GM23338 (cell line): ENCODE results near the gene PCNT.

Experiments
- CREB1 ChIP-seq: fragments of 250-450 bp; sonication (Bioruptor Pico); IDR thresholded peaks from 2 replicates; pipeline ENCODE4 v1.5.0; 2020; ENCODE audit warnings: low read depth, mild to moderate bottlenecking, moderate library complexity
- ETS1 ChIP-seq: IDR thresholded peaks from 2 replicates; pipeline ENCODE4 v1.6.1; 2016; ENCODE audit warnings: antibody characterized with exemption
- EZH2 ChIP-seq: fragments of 200-600 bp; sonication (generic); IDR thresholded peaks from one replicate; pipeline ENCODE4 v1.8.0; 2017; ENCODE audit warnings: antibody characterized with exemption, mild to moderate bottlenecking, low read depth; ENCODE audit not compliant: unreplicated experiment
- EZH2phosphoT487 ChIP-seq: fragments of 200-600 bp; sonication (generic); IDR thresholded peaks from one replicate; pipeline ENCODE4 v1.8.1; 2018; ENCODE audit warnings: antibody characterized with exemption; ENCODE audit not compliant: unreplicated experiment
- JUNB ChIP-seq: IDR thresholded peaks from one replicate; pipeline ENCODE4 v1.6.1; 2016; ENCODE audit warnings: antibody characterized with exemption; ENCODE audit not compliant: unreplicated experiment
- POLR2AphosphoS5 ChIP-seq: IDR thresholded peaks from 2 replicates; pipeline ENCODE4 v1.6.1; 2016; ENCODE audit warnings: antibody characterized with exemption, low read depth
- TF ChIP-seq, protein P1 (sequence below), 2 experiments: fragments of 200-600 bp in 1 of 2; sonication (generic) in 1 of 2; conservative IDR thresholded peaks; 2 replicates each; pipeline versions ENCODE4 v1.5.1 to v1.6.1; 2016 to 2017; ENCODE audit warnings: antibody characterized with exemption in 2 of 2, low read depth in 2 of 2, mild to moderate bottlenecking in 2 of 2, moderate library complexity in 1 of 2
- TF ChIP-seq, protein P2 (sequence below): IDR thresholded peaks from one replicate; pipeline ENCODE4 v1.6.1; 2018; ENCODE audit warnings: antibody characterized with exemption; ENCODE audit not compliant: unreplicated experiment

DNA sequence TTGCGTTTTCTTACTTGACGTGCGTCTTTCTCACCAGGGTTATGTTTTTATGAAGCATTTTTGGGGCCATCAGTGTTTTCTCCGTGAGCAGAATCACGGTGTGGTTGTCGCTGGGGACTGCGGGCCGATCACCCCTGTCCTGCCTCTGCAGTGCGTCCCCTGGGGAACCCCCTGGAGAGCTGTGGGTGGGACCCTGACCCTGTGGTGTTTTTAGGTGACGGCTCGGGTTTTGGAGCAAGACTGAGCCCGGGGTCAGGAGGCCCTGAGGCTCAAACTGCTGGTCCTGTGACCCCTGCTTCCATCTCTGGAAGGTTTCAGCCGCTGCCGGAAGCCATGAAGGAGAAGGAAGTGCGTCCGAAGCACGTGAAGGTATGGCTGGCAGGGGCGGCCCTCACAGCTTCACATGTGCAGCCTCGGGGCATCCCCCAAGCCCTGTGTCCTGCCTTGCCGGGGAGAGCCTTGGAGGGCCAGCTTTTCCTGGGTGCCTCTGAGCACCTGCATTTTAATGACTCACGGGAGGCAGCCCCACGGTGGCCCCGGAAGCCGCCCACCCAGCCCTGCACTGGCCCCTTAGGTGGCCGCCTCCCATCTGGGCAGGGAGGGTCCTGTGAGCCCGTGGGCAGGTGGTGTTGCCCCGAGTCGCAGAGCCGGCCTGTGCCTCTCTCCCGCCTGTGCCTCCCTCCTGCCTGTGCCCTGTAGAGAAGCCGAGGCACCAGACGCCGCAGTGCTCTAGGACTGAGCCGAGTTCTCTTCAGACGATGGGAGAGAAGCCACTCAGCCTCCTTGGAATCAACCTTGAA, 98.0 kb downstream of the PCNT start:
- TF ChIP-seq, protein P1, sequence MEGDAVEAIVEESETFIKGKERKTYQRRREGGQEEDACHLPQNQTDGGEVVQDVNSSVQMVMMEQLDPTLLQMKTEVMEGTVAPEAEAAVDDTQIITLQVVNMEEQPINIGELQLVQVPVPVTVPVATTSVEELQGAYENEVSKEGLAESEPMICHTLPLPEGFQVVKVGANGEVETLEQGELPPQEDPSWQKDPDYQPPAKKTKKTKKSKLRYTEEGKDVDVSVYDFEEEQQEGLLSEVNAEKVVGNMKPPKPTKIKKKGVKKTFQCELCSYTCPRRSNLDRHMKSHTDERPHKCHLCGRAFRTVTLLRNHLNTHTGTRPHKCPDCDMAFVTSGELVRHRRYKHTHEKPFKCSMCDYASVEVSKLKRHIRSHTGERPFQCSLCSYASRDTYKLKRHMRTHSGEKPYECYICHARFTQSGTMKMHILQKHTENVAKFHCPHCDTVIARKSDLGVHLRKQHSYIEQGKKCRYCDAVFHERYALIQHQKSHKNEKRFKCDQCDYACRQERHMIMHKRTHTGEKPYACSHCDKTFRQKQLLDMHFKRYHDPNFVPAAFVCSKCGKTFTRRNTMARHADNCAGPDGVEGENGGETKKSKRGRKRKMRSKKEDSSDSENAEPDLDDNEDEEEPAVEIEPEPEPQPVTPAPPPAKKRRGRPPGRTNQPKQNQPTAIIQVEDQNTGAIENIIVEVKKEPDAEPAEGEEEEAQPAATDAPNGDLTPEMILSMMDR (conservative IDR thresholded peaks at IDR 0.05; ENCODE audit: low read depth in 2 of 2): no peak
- TF ChIP-seq EZH2phosphoT487 (no peak), EZH2 (no peak), POLR2AphosphoS5 (no peak), ETS1 (no peak), CREB1 (no peak), JUNB (no peak)
- TF ChIP-seq, protein P2, sequence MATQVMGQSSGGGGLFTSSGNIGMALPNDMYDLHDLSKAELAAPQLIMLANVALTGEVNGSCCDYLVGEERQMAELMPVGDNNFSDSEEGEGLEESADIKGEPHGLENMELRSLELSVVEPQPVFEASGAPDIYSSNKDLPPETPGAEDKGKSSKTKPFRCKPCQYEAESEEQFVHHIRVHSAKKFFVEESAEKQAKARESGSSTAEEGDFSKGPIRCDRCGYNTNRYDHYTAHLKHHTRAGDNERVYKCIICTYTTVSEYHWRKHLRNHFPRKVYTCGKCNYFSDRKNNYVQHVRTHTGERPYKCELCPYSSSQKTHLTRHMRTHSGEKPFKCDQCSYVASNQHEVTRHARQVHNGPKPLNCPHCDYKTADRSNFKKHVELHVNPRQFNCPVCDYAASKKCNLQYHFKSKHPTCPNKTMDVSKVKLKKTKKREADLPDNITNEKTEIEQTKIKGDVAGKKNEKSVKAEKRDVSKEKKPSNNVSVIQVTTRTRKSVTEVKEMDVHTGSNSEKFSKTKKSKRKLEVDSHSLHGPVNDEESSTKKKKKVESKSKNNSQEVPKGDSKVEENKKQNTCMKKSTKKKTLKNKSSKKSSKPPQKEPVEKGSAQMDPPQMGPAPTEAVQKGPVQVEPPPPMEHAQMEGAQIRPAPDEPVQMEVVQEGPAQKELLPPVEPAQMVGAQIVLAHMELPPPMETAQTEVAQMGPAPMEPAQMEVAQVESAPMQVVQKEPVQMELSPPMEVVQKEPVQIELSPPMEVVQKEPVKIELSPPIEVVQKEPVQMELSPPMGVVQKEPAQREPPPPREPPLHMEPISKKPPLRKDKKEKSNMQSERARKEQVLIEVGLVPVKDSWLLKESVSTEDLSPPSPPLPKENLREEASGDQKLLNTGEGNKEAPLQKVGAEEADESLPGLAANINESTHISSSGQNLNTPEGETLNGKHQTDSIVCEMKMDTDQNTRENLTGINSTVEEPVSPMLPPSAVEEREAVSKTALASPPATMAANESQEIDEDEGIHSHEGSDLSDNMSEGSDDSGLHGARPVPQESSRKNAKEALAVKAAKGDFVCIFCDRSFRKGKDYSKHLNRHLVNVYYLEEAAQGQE: no peak
